HUES6 (cell line): Measurements from ENCODE around the gene GTF2F2.
A peak's percentile ranks its signal among the peaks of the same experiment; 100 is the strongest.

ENCODE experiments used
- H3K27ac ChIP-seq: 2 replicates; pipeline ENCODE4 v1.7.0; 2013; ENCODE audit warnings: low read depth, mild to moderate bottlenecking, low read length, inconsistent platforms
- H3K27me3 ChIP-seq: 2 replicates; pipeline ENCODE4 v1.6.1; 2013; ENCODE audit warnings: low read length; ENCODE audit not compliant: control insufficient read depth, insufficient read depth
- H3K36me3 ChIP-seq: 2 replicates; pipeline ENCODE4 v1.6.1; 2013; ENCODE audit warnings: low read length; ENCODE audit not compliant: control insufficient read depth, insufficient read depth
- H3K4me1 ChIP-seq: 2 replicates; pipeline ENCODE4 v1.6.1; 2013; ENCODE audit warnings: low read length; ENCODE audit not compliant: control insufficient read depth, insufficient read depth
- H3K4me3 ChIP-seq: 2 replicates; pipeline ENCODE4 v1.5.1; 2013; ENCODE audit warnings: low read depth, low read length
- H3K9ac ChIP-seq: one replicate; pipeline ENCODE4 v1.6.1; 2013; ENCODE audit warnings: mild to moderate bottlenecking, low read length
- H3K9me3 ChIP-seq: 2 replicates; pipeline ENCODE4 v1.6.1; 2013; ENCODE audit warnings: low read depth, low read length; ENCODE audit not compliant: control insufficient read depth, insufficient read depth

GTF2F2 gene

DNA sequence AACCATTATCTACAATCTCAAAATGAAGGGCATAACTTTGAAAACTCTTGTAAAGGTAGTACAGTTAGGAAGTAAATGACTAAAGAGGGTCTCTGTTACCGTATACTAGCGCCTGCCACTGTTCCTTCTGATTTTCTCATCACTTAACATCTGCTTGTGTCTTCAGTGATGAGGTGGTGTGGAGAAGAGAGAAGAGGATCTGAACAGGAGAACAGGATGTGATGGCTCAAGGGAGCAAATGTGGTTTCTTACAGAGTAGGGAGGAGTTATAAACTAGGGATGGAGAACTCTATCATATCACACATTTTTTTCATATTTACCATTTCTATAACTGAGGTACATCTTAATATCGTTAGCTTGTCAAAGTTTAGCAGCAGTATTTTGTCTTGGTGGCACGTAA, 79.4 kb downstream of the GTF2F2 start:
- no peaks in the 10 kb centered on the region for H3K27me3 ChIP-seq

DNA sequence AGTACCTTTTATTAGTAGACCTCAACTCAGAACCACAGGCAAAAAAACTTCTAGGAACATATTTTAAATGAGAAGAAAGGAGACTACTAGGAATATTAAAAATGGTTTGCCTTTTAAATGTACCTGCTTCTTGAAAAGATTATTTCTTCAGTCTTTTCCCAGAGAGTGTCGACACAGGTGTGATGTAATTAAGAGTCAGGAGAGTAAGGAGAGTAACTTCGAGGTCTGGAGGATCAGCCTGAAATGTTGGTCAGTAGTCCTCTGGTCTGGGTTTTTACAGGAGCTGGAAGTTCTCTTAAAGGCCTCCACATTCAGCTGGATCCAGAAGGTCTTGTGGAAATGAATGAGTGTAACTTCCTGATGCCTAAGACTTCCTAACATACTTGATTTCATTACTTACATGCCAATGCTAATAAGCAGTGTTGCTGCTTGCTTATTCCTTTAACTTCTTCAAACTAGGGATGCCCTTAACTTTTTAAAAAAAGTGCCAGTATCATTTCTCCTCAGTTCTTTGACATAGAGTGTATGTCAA, 80.5 kb downstream of the GTF2F2 start, which contains the start of gene KCTD4:
Gene KCTD4, minus strand, starts transcription at position 345 of the 532 bp plus-strand sequence. CDS start 6,478 bp downstream, outside the sequence.
- Histone ChIP-seq H3K36me3 (no peaks in the 10 kb centered on the region), H3K9ac (no peak within 1 kb of the TSS), H3K27ac (no peak within 1 kb of the TSS), H3K4me1 (no peaks in the 10 kb centered on the region), H3K27me3 (no peaks in the 10 kb centered on the region), H3K4me3 (no peak within 1 kb of the TSS), H3K9me3 (no peaks in the 10 kb centered on the region)

More for the DNA sequence above, 79.4 kb downstream of the GTF2F2 start:
- Histone ChIP-seq H3K9ac (no peak overlapping the region), H3K9me3 (no peaks in the 10 kb centered on the region), H3K36me3 (no peaks in the 10 kb centered on the region), H3K4me1 (no peaks in the 10 kb centered on the region; the same call in 1 of the 2 replicates), H3K27ac (no peak overlapping the region), H3K4me3 (no peak overlapping the region)

GRCh38 chr13:45205124-45205523, 84.8 kb downstream of the GTF2F2 start:
- no peaks in the 10 kb centered on the region for H3K27me3 ChIP-seq
- H3K9me3 ChIP-seq: no peaks in the 10 kb centered on the region
- H3K9ac ChIP-seq: no peak overlapping the region
- H3K36me3 ChIP-seq: peaks cover 12% of the 10 kb centered on the region
- no peak overlapping the region for H3K27ac ChIP-seq
- no peak overlapping the region for H3K4me3 ChIP-seq
- H3K4me1 ChIP-seq: no peaks in the 10 kb centered on the region

- H3K27ac ChIP-seq: 0 out of 2 replicates have a peak overlapping the region, but pooled peaks have one; percentile 19
- no peaks in the 10 kb centered on the region for H3K27me3 ChIP-seq
- no peaks in the 10 kb centered on the region for H3K4me1 ChIP-seq
- H3K9me3 ChIP-seq: no peaks in the 10 kb centered on the region
- H3K36me3 ChIP-seq: peaks cover 15% of the 10 kb centered on the region
- no peak overlapping the region for H3K9ac ChIP-seq
- H3K4me3 ChIP-seq: no peak overlapping the region
Observed at GRCh38 chr13:45206340-45206739, 86.0 kb downstream of the GTF2F2 start.

- Histone ChIP-seq H3K27ac (no peak overlapping the region), H3K27me3 (no peaks in the 10 kb centered on the region), H3K4me1 (no peaks in the 10 kb centered on the region), H3K9me3 (no peaks in the 10 kb centered on the region), H3K36me3 (peaks cover 15% of the 10 kb centered on the region), H3K9ac (no peak overlapping the region), H3K4me3 (no peak overlapping the region)
Observed at GRCh38 chr13:45207319-45207718, 87.0 kb downstream of the GTF2F2 start.

DNA sequence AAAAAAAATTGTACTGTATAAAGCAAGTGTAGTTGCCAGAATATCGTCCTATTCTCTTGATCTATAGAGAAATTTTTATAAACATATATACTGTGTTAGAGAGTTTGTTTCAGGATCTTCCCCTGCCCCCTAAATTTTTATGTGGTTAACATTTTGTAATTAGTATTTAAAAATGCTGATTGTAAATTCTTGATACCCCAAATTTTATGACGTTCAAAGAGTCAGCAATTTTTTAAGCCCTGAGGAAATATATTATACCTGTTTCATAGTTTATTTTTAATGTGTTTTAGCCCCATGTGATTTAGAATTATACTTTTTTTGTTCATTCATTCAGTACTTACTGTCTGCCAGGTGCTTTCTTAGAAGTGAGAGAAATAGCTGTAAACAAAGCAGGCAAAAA, 87.8 kb downstream of the GTF2F2 start:
- H3K36me3 ChIP-seq: peaks cover 15% of the 10 kb centered on the region
- no peak overlapping the region for H3K9ac ChIP-seq
- H3K27me3 ChIP-seq: no peaks in the 10 kb centered on the region
- H3K9me3 ChIP-seq: no peaks in the 10 kb centered on the region
- no peak overlapping the region for H3K4me3 ChIP-seq
- H3K4me1 ChIP-seq: no peaks in the 10 kb centered on the region
- H3K27ac ChIP-seq: no peak overlapping the region

- Histone ChIP-seq H3K4me3 (no peak overlapping the region), H3K9me3 (no peaks in the 10 kb centered on the region)
Observed at GRCh38 chr13:45209229-45209628, 88.9 kb downstream of the GTF2F2 start.

DNA sequence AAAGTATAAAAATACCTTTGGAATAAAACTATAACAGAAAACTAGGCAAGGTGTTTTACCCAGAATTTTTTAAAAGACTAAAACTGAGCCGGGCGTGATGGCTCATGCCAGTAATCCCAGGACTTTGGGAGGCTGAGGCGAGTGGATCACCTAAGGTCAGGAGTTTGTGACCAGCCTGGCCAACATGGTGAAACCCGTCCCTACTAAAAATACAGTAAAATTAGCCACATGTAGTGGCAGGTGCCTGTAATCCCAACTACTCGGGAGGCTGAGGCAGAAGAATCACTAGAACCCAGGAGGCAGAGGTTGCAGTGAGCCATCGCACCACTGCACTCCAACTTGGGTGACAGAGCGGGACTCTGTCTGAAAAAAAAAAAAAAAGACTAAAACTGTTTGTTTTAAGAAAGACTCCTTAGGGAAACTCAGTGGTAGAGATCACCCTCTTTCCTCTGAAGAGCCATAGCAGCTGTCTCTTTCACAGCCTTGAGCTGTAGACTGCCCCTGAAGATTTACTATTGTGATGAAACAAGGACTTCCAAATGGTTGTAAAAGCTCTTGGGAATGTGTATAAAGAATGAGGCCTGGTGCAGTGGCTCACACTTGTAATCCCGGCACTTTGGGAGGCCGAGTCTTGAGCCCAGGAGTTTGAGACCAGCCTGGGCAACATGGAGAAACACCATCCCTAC, 95.2 kb downstream of the GTF2F2 start:
- H3K4me1 ChIP-seq: peaks cover 17% of the 10 kb centered on the region
- no peaks in the 10 kb centered on the region for H3K9me3 ChIP-seq
- H3K4me3 ChIP-seq: no peak overlapping the region
- no peak overlapping the region for H3K27ac ChIP-seq
- H3K9ac ChIP-seq: no peak overlapping the region
- H3K27me3 ChIP-seq: no peaks in the 10 kb centered on the region
- H3K36me3 ChIP-seq: no peaks in the 10 kb centered on the region

More at GRCh38 chr13:45209229-45209628, 88.9 kb downstream of the GTF2F2 start:
- no peaks in the 10 kb centered on the region for H3K4me1 ChIP-seq
- no peak overlapping the region for H3K27ac ChIP-seq
- no peak overlapping the region for H3K9ac ChIP-seq
- H3K36me3 ChIP-seq: peaks cover 15% of the 10 kb centered on the region
- no peaks in the 10 kb centered on the region for H3K27me3 ChIP-seq

GRCh38 chr13:45216193-45216592, 95.9 kb downstream of the GTF2F2 start:
- Histone ChIP-seq H3K4me3 (no peak overlapping the region), H3K36me3 (no peaks in the 10 kb centered on the region), H3K27me3 (no peaks in the 10 kb centered on the region), H3K9ac (no peak overlapping the region), H3K4me1 (peaks cover 17% of the 10 kb centered on the region), H3K27ac (no peak overlapping the region), H3K9me3 (no peaks in the 10 kb centered on the region)

DNA sequence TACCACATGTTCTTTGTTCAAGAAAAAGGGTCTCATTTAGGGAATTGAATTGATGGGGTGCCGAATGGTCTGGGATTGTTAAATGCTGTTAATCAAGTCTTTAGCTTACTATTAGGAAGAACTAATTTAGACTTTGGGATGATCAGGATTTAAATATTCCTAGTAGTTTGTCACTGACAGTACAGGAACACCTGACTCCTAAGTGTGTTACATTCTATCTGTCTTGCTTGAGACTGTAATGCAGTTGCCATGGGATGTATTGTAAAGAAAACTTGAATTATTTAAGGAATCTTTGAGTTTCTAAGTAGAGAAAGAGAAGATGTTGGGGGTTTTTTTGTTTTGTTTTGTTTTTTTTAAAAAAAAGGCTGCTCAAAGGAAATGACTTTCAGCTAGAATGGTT, 98.4 kb downstream of the GTF2F2 start:
- Histone ChIP-seq H3K4me3 (no peak overlapping the region), H3K27ac (no peak overlapping the region), H3K4me1 (peaks cover 17% of the 10 kb centered on the region), H3K27me3 (no peaks in the 10 kb centered on the region), H3K36me3 (no peaks in the 10 kb centered on the region), H3K9me3 (no peaks in the 10 kb centered on the region), H3K9ac (no peak overlapping the region)

DNA sequence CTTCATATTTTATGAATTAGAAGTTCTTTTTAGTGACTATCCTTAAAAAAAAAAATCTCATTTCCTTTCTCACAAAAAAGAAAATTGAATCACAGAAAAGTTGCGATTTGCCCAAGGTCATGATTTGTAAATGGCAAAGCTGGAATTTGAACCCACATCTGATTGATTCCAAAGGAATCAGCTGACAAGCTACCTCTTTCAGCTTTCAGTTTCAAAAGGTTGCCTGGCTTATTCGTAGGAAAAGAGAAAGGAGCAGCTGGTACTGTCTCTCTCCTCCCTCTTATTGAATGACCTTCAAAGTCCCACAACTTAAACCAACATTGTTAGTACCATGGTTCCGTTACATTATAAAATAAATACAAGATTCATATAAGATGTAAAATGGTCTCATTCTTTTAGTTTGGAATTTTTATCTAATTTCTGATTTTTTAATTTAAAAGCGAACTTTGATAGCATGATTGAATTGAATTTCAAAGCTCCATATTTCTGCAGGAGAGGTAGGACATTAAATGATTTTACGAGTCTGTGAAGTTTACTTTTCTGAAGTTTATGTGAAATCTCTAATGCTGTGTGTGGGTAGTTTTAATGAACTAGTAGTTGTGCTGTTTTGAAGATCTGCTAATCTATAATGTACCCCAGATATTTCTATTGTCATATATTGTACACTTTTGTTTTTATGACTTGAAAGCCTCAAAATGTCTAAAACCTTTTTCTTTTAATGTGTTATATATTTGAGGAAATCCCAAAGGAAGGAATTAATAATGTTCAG, 99.0 kb downstream of the GTF2F2 start:
- peaks cover 17% of the 10 kb centered on the region for H3K4me1 ChIP-seq
- H3K27me3 ChIP-seq: no peaks in the 10 kb centered on the region
- H3K9ac ChIP-seq: no peak overlapping the region
- H3K4me3 ChIP-seq: no peak overlapping the region
- H3K27ac ChIP-seq: no peak overlapping the region
- H3K9me3 ChIP-seq: no peaks in the 10 kb centered on the region
- no peaks in the 10 kb centered on the region for H3K36me3 ChIP-seq
